ENCODE data around the gene CLSTN2. TPM values are rescaled to one million over a fixed set of nuclear protein-coding genes. Genes with fewer than 3 reads are reported as not detected.

Gene CLSTN2
- total RNA-seq, 1 experiment from 2014 or later: 0.68 TPM

DNA sequence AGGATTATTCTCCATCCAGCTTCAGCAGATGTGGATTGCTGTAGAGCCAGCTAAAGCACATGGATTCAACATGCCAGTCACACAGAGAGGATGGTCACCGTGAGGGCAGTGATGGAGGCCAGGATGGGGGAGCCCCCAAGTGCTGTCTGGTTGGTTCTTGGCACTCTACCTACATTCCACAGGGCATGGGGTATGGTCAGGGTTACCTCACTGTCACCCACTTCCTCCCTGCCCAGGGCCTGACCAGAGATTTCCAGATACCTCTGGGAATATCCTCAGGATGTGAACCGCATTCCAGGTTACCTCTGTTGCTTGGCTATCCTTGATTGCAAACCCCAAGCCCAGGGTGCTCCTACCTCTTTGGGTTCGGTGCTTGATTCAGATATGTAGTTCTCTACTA, 595.6 kb downstream of the CLSTN2 start:
- Histone ChIP-seq H3K79me1 (ENCODE audit: insufficient read depth, low read depth, low read length, poor library complexity, severe bottlenecking) (no peaks in the 10 kb centered on the region), H4K8ac (replicated peaks; ENCODE audit: insufficient read length, low read depth, low read length) (no peak overlapping the region), H4K91ac (ENCODE audit: insufficient read length, low read depth, low read length) (no peak overlapping the region), H2AFZ (ENCODE audit: low read length) (no peak overlapping the region), H3K23me2 (ENCODE audit: insufficient read length, low read depth, low read length, poor library complexity, severe bottlenecking) (no peaks in the 10 kb centered on the region), H2BK5ac (ENCODE audit: insufficient read length, low read length) (no peak overlapping the region), H3K27ac (ENCODE audit: insufficient read length, low read depth, low read length) (no peak overlapping the region), H3K4me2 (ENCODE audit: insufficient read depth, insufficient read length, low read length) (no peak overlapping the region), H3K4ac (ENCODE audit: low read depth, low read length) (no peak overlapping the region), H3K4me1 (ENCODE audit: insufficient read depth, low read length) (no peaks in the 10 kb centered on the region), H2BK15ac (ENCODE audit: low read depth, low read length) (no peak overlapping the region), H4K5ac (ENCODE audit: insufficient read length, low read depth, low read length) (no peak overlapping the region), H2BK12ac (ENCODE audit: insufficient read length, low read depth, low read length) (no peak overlapping the region), H2AK5ac (ENCODE audit: insufficient read length, low read length) (no peak overlapping the region), H3K9me3 (ENCODE audit: control insufficient read depth, low read depth, low read length) (no peaks in the 10 kb centered on the region), H3K14ac (ENCODE audit: insufficient read depth, low read length) (no peak overlapping the region), H3K27me3 (ENCODE audit: insufficient read depth, low read length) (no peaks in the 10 kb centered on the region), H4K20me1 (ENCODE audit: control insufficient read depth, insufficient read depth, insufficient read length) (no peaks in the 10 kb centered on the region), H2BK20ac (ENCODE audit: low read depth, low read length, poor library complexity, severe bottlenecking) (no peak overlapping the region), H2BK120ac (ENCODE audit: low read depth, low read length, poor library complexity, severe bottlenecking) (no peak overlapping the region), H3K18ac (ENCODE audit: insufficient read length, low read depth, low read length) (no peak overlapping the region), H3K56ac (ENCODE audit: insufficient read length, low read depth, low read length) (no peak overlapping the region), H3K9ac (ENCODE audit: extremely low read depth, insufficient read length, low read length) (no peak overlapping the region), H3K23ac (ENCODE audit: insufficient read length, low read depth, low read length) (no peak overlapping the region), H3K79me2 (ENCODE audit: insufficient read depth, low read length) (no peaks in the 10 kb centered on the region), H3T11ph (ENCODE audit: low read length) (no peak overlapping the region)
- WGBS (ENCODE audit: extremely low coverage, insufficient read length, low lambda C conversion rate): no CpG with 5 or more reads among the region's 3 CpGs
- Mint-ChIP-seq H3K4me1 (no peaks in the 10 kb centered on the region), H3K27me3 (ENCODE audit: low read depth) (no peaks in the 10 kb centered on the region), H3K4me3 (no peak overlapping the region), H3K36me3 (ENCODE audit: insufficient read depth in 1 of 3, low read depth in 3 of 3) (no peaks in the 10 kb centered on the region; a peak in 2 of 7 replicates), H3K9me3 (peaks cover 0 to 5% of the 10 kb centered on the region in 2 experiments; a peak in 1 of 5 replicates), H3K27ac (no peak overlapping the region)
- DNase-seq: no peak
- no peak for TF ChIP-seq CTCF (conservative IDR thresholded peaks at IDR 0.05)

All from H9 (cell line).